ENCODE measurements around the gene PLD3.
"Not testable (repeated sequence)": the region's sequence is repeated elsewhere in the genome, so short reads cannot be mapped to it uniquely, and the experiment has no call there.

The PLD3 gene

GRCh38 chr19:40332669-40333068, 15.8 kb upstream of the PLD3 start:
- peak in 6 of 51 donors; percentile 3 to 52 (median 10) for DNase-seq

GRCh38 chr19:40333083-40333482, 15.4 kb upstream of the PLD3 start:
- DNase-seq, result not testable (repeated sequence)

- DNase-seq, result no peak
Observed at GRCh38 chr19:40335101-40335500, 13.4 kb upstream of the PLD3 start.

GRCh38 chr19:40335855-40336600, 12.5 kb upstream of the PLD3 start:
- DNase-seq, result no peak

GRCh38 chr19:40336601-40336900, 11.9 kb upstream of the PLD3 start:
- no peak for DNase-seq

- no peak for DNase-seq
Observed at GRCh38 chr19:40337107-40337506, 11.4 kb upstream of the PLD3 start.

GRCh38 chr19:40337594-40337993, 10.9 kb upstream of the PLD3 start:
- no peak for DNase-seq

- no peak for DNase-seq
Observed at GRCh38 chr19:40339018-40339728, 9.3 kb upstream of the PLD3 start.

GRCh38 chr19:40341601-40342482, 6.7 kb upstream of the PLD3 start:
- peak in 21 of 51 donors; percentile 2 to 47 (median 21) for DNase-seq

- no peak for DNase-seq
Observed at GRCh38 chr19:40342644-40343311, 5.7 kb upstream of the PLD3 start.

GRCh38 chr19:40344422-40344821, 4.1 kb upstream of the PLD3 start:
- DNase-seq, result no peak

GRCh38 chr19:40348961-40349507, 539 bp downstream of the PLD3 start:
- peak in 7 of 51 donors; percentile 4 to 63 (median 14) for DNase-seq

- DNase-seq, result no peak
Observed at GRCh38 chr19:40355975-40356680, 7.6 kb downstream of the PLD3 start.

GRCh38 chr19:40356681-40357595, 8.4 kb downstream of the PLD3 start:
- no peak for DNase-seq

GRCh38 chr19:40357640-40358039, 9.1 kb downstream of the PLD3 start:
- DNase-seq, result no peak

- peak in 7 of 51 donors; percentile 6 to 29 (median 21) for DNase-seq
Observed at GRCh38 chr19:40358773-40359172, 10.3 kb downstream of the PLD3 start.

GRCh38 chr19:40360020-40360707, 11.7 kb downstream of the PLD3 start:
- DNase-seq, result no peak

- DNase-seq, result peak in 2 of 51 donors; percentile 3 to 8
Observed at GRCh38 chr19:40360708-40361241, 12.3 kb downstream of the PLD3 start.

GRCh38 chr19:40362160-40362559, 13.7 kb downstream of the PLD3 start:
- no peak for DNase-seq
